Uterus (tissue), 4 donors: ENCODE measurements around the gene RHBDD3. TPM values are rescaled to one million over a fixed set of nuclear protein-coding genes. Genes with fewer than 3 reads are reported as not detected.

Experiments used
- DNase-seq, 2 donors: peaks; one replicate each; pipeline ENCODE4 v3.0.0-alpha.2; 2019 to 2020
- H3K27ac ChIP-seq, 2 donors: fragments of 200-600 bp; sonication (generic); 1 replicate in 1 of 2; 2 replicates in 1 of 2; pipeline ENCODE4 v1.5.1; 2016 to 2018
- H3K27me3 ChIP-seq, 2 donors: fragments of 200-600 bp; sonication (generic); one replicate each; pipeline ENCODE4 v1.5.1; 2018 to 2019; ENCODE audit warnings: control low read depth in 1 of 2
- H3K36me3 ChIP-seq, 2 donors: fragments of 200-600 bp; sonication (generic); one replicate each; pipeline ENCODE4 v1.5.1; 2019; ENCODE audit warnings: control low read depth in 1 of 2
- H3K4me1 ChIP-seq, 2 donors: fragments of 200-600 bp; sonication (generic); one replicate each; pipeline ENCODE4 v1.5.1; 2018 to 2019; ENCODE audit warnings: control low read depth in 1 of 2
- H3K4me3 ChIP-seq, 2 donors: fragments of 200-600 bp; sonication (generic); 1 replicate in 1 of 2; 2 replicates in 1 of 2; pipeline ENCODE4 v1.5.1; 2018 to 2019; ENCODE audit warnings: mild to moderate bottlenecking in 1 of 2
- H3K9me3 ChIP-seq, 2 donors: fragments of 200-600 bp; sonication (generic); one replicate each; pipeline ENCODE4 v1.5.1; 2019; ENCODE audit warnings: control low read depth in 1 of 2
- CTCF ChIP-seq, 4 experiments: fragments of 200-600 bp in 2 of 4; fragments of 450-650 bp in 2 of 4; sonication (generic) in 2 of 4; IDR thresholded peaks; one replicate each; pipeline ENCODE4 v1.5.1; 2016 to 2019; ENCODE audit warnings: antibody characterized with exemption in 4 of 4, mild to moderate bottlenecking in 2 of 4, moderate library complexity in 1 of 4
- POLR2A ChIP-seq, 2 donors: fragments of 450-650 bp; IDR thresholded peaks; one replicate each; pipeline ENCODE4 v1.6.1; 2016; ENCODE audit warnings: antibody characterized with exemption in 2 of 2, mild to moderate bottlenecking in 1 of 2, moderate library complexity in 1 of 2
- intact Hi-C: fragments of 100-400 bp; cut with DNase I; formaldehyde crosslinking; loops from one replicate; pipeline ENCODE4 v1.15.1; 2023; ENCODE audit warnings: low total_unique reads
- total RNA-seq, 4 donors: library from RNA; depleted of rRNA in 3 of 4; stranded (reverse); fragments of >200 nt in 3 of 4; gene quantifications; one replicate each; pipeline versions ENCODE4 v1.1.0 to v1.2.4, GENCODE V29; 2014 to 2023
- donor health status: DM: yes; HTN: yes; CAD: no.

The RHBDD3 gene
- total RNA-seq, 4 donors from 2014 or later: 6.5 to 46.6 (median 26.1) TPM

DNA sequence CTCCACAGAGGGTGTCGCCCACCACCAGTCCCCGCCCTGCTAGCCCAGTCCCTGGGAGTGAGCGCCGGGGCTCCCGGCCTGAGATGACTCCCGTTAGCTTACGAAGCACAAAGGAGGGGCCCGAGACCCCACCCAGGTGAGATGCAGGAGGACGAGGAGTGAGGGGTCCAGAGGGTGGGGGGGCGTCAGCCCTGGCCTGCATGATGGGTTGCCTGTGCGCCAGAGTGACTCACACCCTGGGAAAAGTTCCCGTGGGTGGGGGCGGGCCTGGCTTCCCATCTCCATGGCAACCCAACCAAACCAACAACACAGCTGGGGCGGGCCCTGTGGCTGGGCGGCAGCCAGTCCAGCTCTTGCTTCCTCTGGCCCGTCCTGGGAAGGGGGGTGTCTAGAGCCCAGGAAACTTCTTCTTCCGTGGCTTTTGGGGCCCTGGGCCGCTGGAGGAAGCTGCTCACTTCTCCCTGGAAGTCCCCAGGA lies 43.1 kb upstream of the RHBDD3 start:
- peak overlapping the region in 1 of 2 donors; percentile 13 for H3K4me3 ChIP-seq
- H3K36me3 ChIP-seq: no peaks in the 10 kb centered on the region
- peak; percentile 98 to 99 for DNase-seq
- peak in 2 of 4 experiments; percentile 6 to 34 for TF ChIP-seq CTCF (IDR thresholded peaks at IDR 0.05)
- no peak for TF ChIP-seq POLR2A (IDR thresholded peaks at IDR 0.05)
- H3K4me1 ChIP-seq: peaks cover 7 to 53% of the 10 kb centered on the region in 2 donors
- H3K27me3 ChIP-seq: peaks cover 14 to 17% of the 10 kb centered on the region in 2 donors
- H3K9me3 ChIP-seq: no peaks in the 10 kb centered on the region
- peak overlapping the region; percentile 78 to 80 for H3K27ac ChIP-seq
- intact Hi-C loops: no loop called here

DNA sequence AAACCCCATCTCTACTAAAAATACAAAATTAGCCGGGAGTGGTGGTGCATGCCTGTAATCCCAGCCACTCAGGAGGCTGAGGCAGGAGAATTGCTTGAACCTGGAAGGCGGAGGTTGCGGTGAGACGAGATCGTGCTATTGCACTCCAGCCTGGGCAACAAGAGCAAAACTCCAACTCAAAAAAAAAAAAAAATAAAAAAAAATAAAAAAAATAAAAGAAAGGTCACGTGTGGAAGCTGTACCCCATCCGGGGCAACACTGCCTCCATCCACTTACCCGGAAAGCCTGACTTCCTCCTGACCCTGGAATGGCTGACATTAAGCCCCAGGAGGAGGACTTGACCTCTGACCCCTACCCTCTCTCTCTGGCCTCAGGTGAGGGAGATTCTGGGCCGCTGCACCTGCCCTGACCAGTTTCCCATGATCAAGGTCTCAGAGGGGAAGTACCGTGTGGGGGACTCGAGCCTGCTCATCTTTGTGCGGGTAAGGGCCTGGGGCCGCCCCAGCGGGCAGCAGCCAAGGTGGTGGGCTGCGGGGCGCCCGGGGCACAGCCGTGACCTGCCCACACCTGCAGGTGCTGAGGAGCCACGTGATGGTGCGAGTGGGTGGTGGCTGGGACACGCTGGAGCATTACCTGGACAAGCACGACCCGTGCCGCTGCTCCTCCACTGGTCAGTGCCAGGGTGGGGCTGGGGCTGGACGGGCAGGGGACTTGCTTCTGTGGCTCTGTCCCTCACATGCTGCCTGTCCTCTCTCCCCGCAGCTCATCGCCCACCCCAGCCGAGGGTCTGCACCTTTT lies 42.5 kb upstream of the RHBDD3 start:
- peaks cover 7 to 47% of the 10 kb centered on the region in 2 donors for H3K4me1 ChIP-seq
- intact Hi-C loops: no loop called here
- H3K4me3 ChIP-seq: no peak overlapping the region

GRCh38 chr22:29309332-29310064 lies 41.7 kb upstream of the RHBDD3 start:
- peak in 1 of 2 donors; percentile 47 for DNase-seq
- intact Hi-C loops: no loop called here
- H3K36me3 ChIP-seq: no peaks in the 10 kb centered on the region
- H3K27me3 ChIP-seq: peaks cover 8 to 9% of the 10 kb centered on the region in 2 donors
- no peak for TF ChIP-seq POLR2A (IDR thresholded peaks at IDR 0.05)
- TF ChIP-seq CTCF (IDR thresholded peaks at IDR 0.05): no peak
- H3K27ac ChIP-seq: peak overlapping the region; percentile 78 to 80
- H3K4me1 ChIP-seq: peaks cover 7 to 39% of the 10 kb centered on the region in 2 donors
- no peak overlapping the region for H3K4me3 ChIP-seq
- H3K9me3 ChIP-seq: no peaks in the 10 kb centered on the region

More for the DNA sequence above, 42.5 kb upstream of the RHBDD3 start:
- H3K27me3 ChIP-seq: peaks cover 13 to 17% of the 10 kb centered on the region in 2 donors
- no peaks in the 10 kb centered on the region for H3K36me3 ChIP-seq
- TF ChIP-seq CTCF (IDR thresholded peaks at IDR 0.05) (no peak), POLR2A (IDR thresholded peaks at IDR 0.05) (no peak)
- H3K9me3 ChIP-seq: no peaks in the 10 kb centered on the region
- H3K27ac ChIP-seq: peak overlapping the region; percentile 78 to 80
- peak in 1 of 2 donors; percentile 54 for DNase-seq

GRCh38 chr22:29308791-29309262 lies 41.0 kb upstream of the RHBDD3 start:
- no peak for TF ChIP-seq CTCF (IDR thresholded peaks at IDR 0.05)
- TF ChIP-seq POLR2A (IDR thresholded peaks at IDR 0.05): no peak
- H3K27ac ChIP-seq: peak overlapping the region; percentile 78 to 80
- H3K27me3 ChIP-seq: peaks cover 1 to 9% of the 10 kb centered on the region in 2 donors
- no peaks in the 10 kb centered on the region for H3K36me3 ChIP-seq
- no peaks in the 10 kb centered on the region for H3K9me3 ChIP-seq
- DNase-seq: no peak
- intact Hi-C loops: no loop called here
- peaks cover 7 to 32% of the 10 kb centered on the region in 2 donors for H3K4me1 ChIP-seq
- no peak overlapping the region for H3K4me3 ChIP-seq
